Measurements from ENCODE around the gene C1QTNF8. TPM values are rescaled to one million over a fixed set of nuclear protein-coding genes. Genes with fewer than 3 reads are reported as not detected.

The C1QTNF8 gene
- total RNA-seq, 2 donors from 2014 or later = 0.34 TPM; not detected in 1

- TF ChIP-seq POLR2AphosphoS5 (IDR thresholded peaks at IDR 0.05) (no peak), CTCF (IDR thresholded peaks at IDR 0.05) (no peak), POLR2A (IDR thresholded peaks at IDR 0.05) (no peak)
- H3K36me3 ChIP-seq = no peaks in the 10 kb centered on the region
- peaks cover 3% of the 10 kb centered on the region for H3K27me3 ChIP-seq (replicated peaks; ENCODE audit: insufficient read depth)
- intact Hi-C loops (cut with DNase I) = no loop called here
- DNase-seq (ENCODE audit: low spot score) = no peak
- 75% methylated on average over 19 of the region's 19 CpGs for WGBS
- H3K4me1 ChIP-seq (replicated peaks) = no peaks in the 10 kb centered on the region
- H3K9me3 ChIP-seq = no peaks in the 10 kb centered on the region
- H3K27ac ChIP-seq = no peak overlapping the region
- H3K4me3 ChIP-seq = no peak overlapping the region
These were observed 46.9 kb upstream of the C1QTNF8 start for GRCh38 chr16:1142911-1143310.

- Histone ChIP-seq H3K4me3 (no peak overlapping the region), H3K4me1 (replicated peaks) (no peaks in the 10 kb centered on the region), H3K27me3 (replicated peaks; ENCODE audit: insufficient read depth) (peaks cover 3% of the 10 kb centered on the region), H3K36me3 (no peaks in the 10 kb centered on the region), H3K27ac (no peak overlapping the region), H3K9me3 (no peaks in the 10 kb centered on the region)
- DNase-seq (ENCODE audit: low spot score) = no peak
- no peak for TF ChIP-seq POLR2A (IDR thresholded peaks at IDR 0.05)
- no peak for TF ChIP-seq POLR2AphosphoS5 (IDR thresholded peaks at IDR 0.05)
- no peak for TF ChIP-seq CTCF (IDR thresholded peaks at IDR 0.05)
- 76% methylated on average over 6 of the region's 8 CpGs for WGBS
- intact Hi-C loops (cut with DNase I) = no loop called here
These were observed 45.7 kb upstream of the C1QTNF8 start for GRCh38 chr16:1141716-1142115.

GRCh38 chr16:1141191-1141590, 45.1 kb upstream of the C1QTNF8 start:
- intact Hi-C loops (cut with DNase I) = no loop called here
- Histone ChIP-seq H3K36me3 (no peaks in the 10 kb centered on the region), H3K27ac (no peak overlapping the region), H3K4me1 (replicated peaks) (no peaks in the 10 kb centered on the region), H3K4me3 (no peak overlapping the region), H3K9me3 (no peaks in the 10 kb centered on the region), H3K27me3 (replicated peaks; ENCODE audit: insufficient read depth) (peaks cover 3% of the 10 kb centered on the region)
- no peak for DNase-seq (ENCODE audit: low spot score)
- TF ChIP-seq POLR2AphosphoS5 (IDR thresholded peaks at IDR 0.05) = no peak
- no peak for TF ChIP-seq POLR2A (IDR thresholded peaks at IDR 0.05)
- TF ChIP-seq CTCF (IDR thresholded peaks at IDR 0.05) = no peak
- whole genome bisulfite sequencing = 46% methylated on average over 6 of the region's 8 CpGs

GRCh38 chr16:1140582-1141162, 44.6 kb upstream of the C1QTNF8 start:
- DNase-seq (ENCODE audit: low spot score) = no peak
- no peak for TF ChIP-seq POLR2AphosphoS5 (IDR thresholded peaks at IDR 0.05)
- no peak for TF ChIP-seq CTCF (IDR thresholded peaks at IDR 0.05)
- no peak for TF ChIP-seq POLR2A (IDR thresholded peaks at IDR 0.05)
- WGBS = 78% methylated on average over 18 of the region's 23 CpGs
- Histone ChIP-seq H3K27me3 (replicated peaks; ENCODE audit: insufficient read depth) (peaks cover 3% of the 10 kb centered on the region), H3K4me3 (no peak overlapping the region), H3K36me3 (no peaks in the 10 kb centered on the region), H3K9me3 (no peaks in the 10 kb centered on the region), H3K4me1 (replicated peaks) (no peaks in the 10 kb centered on the region), H3K27ac (no peak overlapping the region)
- intact Hi-C loops (cut with DNase I) = no loop called here

GRCh38 chr16:1137604-1138003, 41.6 kb upstream of the C1QTNF8 start:
- no peak overlapping the region for H3K27ac ChIP-seq
- H3K36me3 ChIP-seq = no peaks in the 10 kb centered on the region
- no peaks in the 10 kb centered on the region for H3K9me3 ChIP-seq
- no peak for TF ChIP-seq POLR2A (IDR thresholded peaks at IDR 0.05)
- TF ChIP-seq POLR2AphosphoS5 (IDR thresholded peaks at IDR 0.05) = no peak
- TF ChIP-seq CTCF (IDR thresholded peaks at IDR 0.05) = no peak
- intact Hi-C loops (cut with DNase I) = no loop called here
- no peaks in the 10 kb centered on the region for H3K4me1 ChIP-seq (replicated peaks)
- 77% methylated on average over 24 of the region's 24 CpGs for WGBS
- H3K4me3 ChIP-seq = no peak overlapping the region
- DNase-seq (ENCODE audit: low spot score) = no peak
- peaks cover 3% of the 10 kb centered on the region for H3K27me3 ChIP-seq (replicated peaks; ENCODE audit: insufficient read depth)

Data from prostate gland (tissue), 2 donors.